DND-41 (cell line): ENCODE results near the gene PNPLA2.

Experiments
- ATAC-seq: fragments of 200-7000 bp; cut with Tn5 transposase; 3 replicates; pipeline ENCODE4 v1.9.1; 2021; ENCODE audit warnings: low read depth; ENCODE audit not compliant: insufficient read depth
- DNase-seq: peaks from one replicate; pipeline ENCODE4 v3.0.0-alpha.2; 2020
- H2AFZ ChIP-seq: 2 replicates; pipeline ENCODE4 v1.6.0; 2012; ENCODE audit warnings: low read depth, low read length
- H3K27ac ChIP-seq: 2 replicates; pipeline ENCODE4 v1.5.1; 2012; ENCODE audit warnings: low read length, inconsistent platforms
- H3K27me3 ChIP-seq: fragments of 200-600 bp; sonication (generic); 2 replicates; pipeline ENCODE4 v1.6.0; 2012; ENCODE audit warnings: low read length, mild to moderate bottlenecking, inconsistent platforms; ENCODE audit not compliant: insufficient read depth, poor library complexity
- H3K36me3 ChIP-seq: 2 replicates; pipeline ENCODE4 v1.5.1; 2012; ENCODE audit warnings: low read length, inconsistent platforms; ENCODE audit not compliant: insufficient read depth
- H3K4me1 ChIP-seq: 2 replicates; pipeline ENCODE4 v1.5.1; 2012; ENCODE audit warnings: mild to moderate bottlenecking, low read length; ENCODE audit not compliant: insufficient read depth
- H3K4me2 ChIP-seq: 2 replicates; pipeline ENCODE4 v1.6.0; 2012; ENCODE audit warnings: mild to moderate bottlenecking, moderate library complexity, low read length, inconsistent platforms; ENCODE audit not compliant: insufficient read depth
- H3K4me3 ChIP-seq, 2 experiments: fragments of 200-600 bp in 1 of 2; shearing (Covaris generic) in 1 of 2; 2 replicates each; pipeline ENCODE4 v1.5.1; 2012 to 2016; ENCODE audit warnings: inconsistent platforms in 2 of 2, low read length in 2 of 2, mild to moderate bottlenecking in 2 of 2, low read depth in 1 of 2, moderate library complexity in 1 of 2
- H3K79me2 ChIP-seq: 2 replicates; pipeline ENCODE4 v1.6.0; 2012; ENCODE audit warnings: low read length, inconsistent platforms; ENCODE audit not compliant: insufficient read depth
- H3K9ac ChIP-seq: 2 replicates; pipeline ENCODE4 v1.6.0; 2012; ENCODE audit warnings: low read depth, mild to moderate bottlenecking, inconsistent platforms, low read length, moderate library complexity
- H3K9me3 ChIP-seq: 2 replicates; pipeline ENCODE4 v1.5.1; 2012; ENCODE audit warnings: low read length, moderate library complexity, mild to moderate bottlenecking, inconsistent platforms; ENCODE audit not compliant: insufficient read depth, severe bottlenecking
- H4K20me1 ChIP-seq: 2 replicates; pipeline ENCODE4 v1.6.0; 2012; ENCODE audit warnings: low read length; ENCODE audit not compliant: insufficient read depth
- CTCF ChIP-seq: IDR thresholded peaks from 2 replicates; pipeline ENCODE4 v1.5.1; 2012; ENCODE audit warnings: borderline replicate concordance, low read length, moderate library complexity, mild to moderate bottlenecking; ENCODE audit not compliant: poor library complexity, severe bottlenecking; ENCODE audit errors: extremely low read depth
- EZH2 ChIP-seq: IDR thresholded peaks from 3 replicates; pipeline ENCODE4 v1.6.1; 2012; ENCODE audit warnings: borderline replicate concordance, low read depth, mild to moderate bottlenecking, moderate library complexity, low read length, inconsistent platforms; ENCODE audit not compliant: severe bottlenecking

PNPLA2 gene

DNA sequence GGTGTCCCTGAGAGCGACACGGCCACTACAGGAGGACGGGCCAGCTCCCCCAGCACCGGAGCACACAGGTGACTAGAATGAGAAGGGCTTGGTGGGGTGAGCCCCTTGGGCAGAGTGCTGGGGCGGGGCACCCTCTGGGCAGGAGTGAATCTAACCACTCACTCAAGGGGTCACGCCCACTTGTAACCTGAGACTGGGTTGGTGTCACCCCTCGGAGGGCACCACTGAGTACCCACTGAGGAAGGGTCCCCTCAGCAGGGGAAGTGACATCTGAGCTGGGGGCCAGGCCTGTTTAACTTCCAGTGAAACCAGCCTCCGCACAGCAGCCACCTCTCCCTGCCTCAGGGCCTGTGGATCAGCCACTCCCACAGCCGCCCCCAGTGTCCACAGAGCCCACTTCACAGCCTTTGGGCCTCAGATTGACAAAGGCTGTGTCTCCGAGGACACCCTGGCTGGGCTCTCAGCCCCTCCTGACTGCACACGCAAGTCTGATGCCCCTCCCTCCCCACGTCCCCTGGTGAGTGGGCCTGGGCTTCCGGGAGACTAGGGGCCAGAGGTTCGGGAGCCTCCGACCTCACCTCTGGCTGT, 47.0 kb upstream of the PNPLA2 start:
- Histone ChIP-seq H3K9ac (no peak overlapping the region), H3K9me3 (no peaks in the 10 kb centered on the region), H3K36me3 (peaks cover 69% of the 10 kb centered on the region), H3K4me1 (peaks cover 20% of the 10 kb centered on the region), H4K20me1 (peaks cover 64% of the 10 kb centered on the region), H3K27ac (no peak overlapping the region), H3K27me3 (no peaks in the 10 kb centered on the region), H3K4me3 (no peak overlapping the region), H3K79me2 (peaks cover 58% of the 10 kb centered on the region), H3K4me2 (no peak overlapping the region), H2AFZ (no peak overlapping the region)
- TF ChIP-seq CTCF: no peak
- ATAC-seq: no peak
- DNase-seq: no peak

DNA sequence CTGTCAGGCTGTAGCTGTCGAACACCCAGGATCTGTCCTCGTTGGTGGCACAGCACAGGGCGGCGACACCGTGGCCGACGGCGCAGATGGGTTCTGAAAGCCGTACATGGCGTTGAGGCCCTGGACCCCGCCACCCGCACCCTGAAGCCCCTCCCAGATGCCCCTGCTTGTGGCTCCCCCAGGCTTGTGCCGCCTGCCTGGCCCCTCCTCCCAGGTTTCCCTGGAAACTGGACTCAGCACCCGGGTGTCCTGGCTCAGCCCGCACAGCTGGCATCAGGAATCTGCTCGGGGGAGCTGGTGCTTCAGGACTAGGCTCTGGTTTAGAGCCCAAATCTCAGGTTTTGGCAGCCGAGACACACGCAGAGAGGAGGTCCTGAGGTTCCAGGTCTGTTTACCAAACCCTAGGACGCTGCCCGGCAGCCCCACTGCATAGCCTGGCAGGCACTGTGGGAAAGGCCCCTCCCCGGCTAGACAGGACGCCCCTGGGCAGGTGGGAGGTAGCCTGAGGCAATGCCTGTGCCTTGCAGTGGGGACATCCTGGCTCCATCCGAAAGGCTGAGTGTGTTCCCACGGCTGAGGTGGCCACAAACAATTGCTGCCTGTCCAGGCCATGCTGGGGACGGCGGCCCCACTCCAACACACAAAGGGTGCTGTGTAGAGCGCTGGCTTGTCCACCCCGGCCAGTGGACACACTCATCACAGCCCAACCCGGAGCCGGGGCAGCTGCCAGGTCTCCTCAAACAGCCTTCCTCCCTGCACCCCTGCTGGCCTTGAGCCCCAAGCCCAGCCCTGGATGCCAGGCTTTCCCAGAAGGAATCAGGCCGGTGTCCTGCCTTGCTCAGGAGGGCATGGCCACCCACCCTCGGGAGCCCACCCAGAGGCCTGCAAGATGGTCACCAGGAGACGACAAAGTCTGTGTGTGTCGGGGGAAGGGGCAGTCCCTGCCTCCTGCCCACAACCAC, 46.0 kb upstream of the PNPLA2 start:
- H3K27ac ChIP-seq: no peak overlapping the region
- H2AFZ ChIP-seq: no peak overlapping the region

GRCh38 chr11:773425-773824, 45.3 kb upstream of the PNPLA2 start:
- H2AFZ ChIP-seq: no peak overlapping the region
- no peak overlapping the region for H3K4me2 ChIP-seq
- peaks cover 61% of the 10 kb centered on the region for H4K20me1 ChIP-seq
- H3K4me1 ChIP-seq: peaks cover 25% of the 10 kb centered on the region
- H3K4me3 ChIP-seq: no peak overlapping the region
- H3K36me3 ChIP-seq: peaks cover 62% of the 10 kb centered on the region
- H3K27ac ChIP-seq: no peak overlapping the region
- peaks cover 71% of the 10 kb centered on the region for H3K79me2 ChIP-seq
- TF ChIP-seq CTCF: no peak
- no peak for TF ChIP-seq EZH2
- DNase-seq: no peak
- H3K9me3 ChIP-seq: no peaks in the 10 kb centered on the region
- ATAC-seq: no peak
- H3K27me3 ChIP-seq: no peaks in the 10 kb centered on the region
- no peak overlapping the region for H3K9ac ChIP-seq

More for the DNA sequence above, 46.0 kb upstream of the PNPLA2 start:
- TF ChIP-seq EZH2: no peak
- Histone ChIP-seq H3K4me1 (peaks cover 20% of the 10 kb centered on the region), H4K20me1 (peaks cover 58% of the 10 kb centered on the region), H3K36me3 (peaks cover 60% of the 10 kb centered on the region), H3K27me3 (no peaks in the 10 kb centered on the region), H3K4me2 (no peak overlapping the region), H3K79me2 (peaks cover 63% of the 10 kb centered on the region), H3K9ac (no peak overlapping the region), H3K9me3 (no peaks in the 10 kb centered on the region), H3K4me3 (no peak overlapping the region)
- ATAC-seq: no peak
- no peak for DNase-seq

DNA sequence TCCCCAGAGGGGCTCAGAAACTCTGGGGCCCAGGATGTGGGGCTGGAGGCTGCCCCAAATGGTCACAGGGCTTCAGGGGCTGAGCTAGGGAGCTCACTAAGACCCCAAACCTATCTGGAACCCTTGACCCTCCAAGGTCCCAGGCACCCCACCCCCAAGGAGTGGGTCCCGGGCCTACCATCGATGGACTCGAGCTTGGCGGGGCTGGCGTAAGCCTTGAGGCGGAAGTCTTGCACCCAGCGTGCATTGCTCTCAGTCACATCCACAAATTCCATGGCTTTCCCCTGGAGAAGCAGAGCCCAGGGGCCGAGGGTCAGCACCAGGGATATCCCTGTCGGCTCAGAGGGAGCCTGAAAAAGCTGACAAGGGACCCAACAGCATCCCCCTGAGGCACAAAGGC, 44.9 kb upstream of the PNPLA2 start:
- Histone ChIP-seq H3K9ac (no peak overlapping the region), H3K27me3 (no peaks in the 10 kb centered on the region), H3K79me2 (peaks cover 75% of the 10 kb centered on the region), H4K20me1 (peaks cover 61% of the 10 kb centered on the region), H3K27ac (no peak overlapping the region), H3K4me1 (peaks cover 29% of the 10 kb centered on the region), H3K4me3 (no peak overlapping the region), H3K9me3 (no peaks in the 10 kb centered on the region), H3K36me3 (peaks cover 64% of the 10 kb centered on the region), H2AFZ (no peak overlapping the region), H3K4me2 (0 out of 2 replicates have a peak overlapping the region, but pooled peaks have one; percentile 8)
- no peak for DNase-seq
- ATAC-seq: no peak
- TF ChIP-seq EZH2: no peak
- no peak for TF ChIP-seq CTCF
